Measurements from ENCODE around the gene NEK6.
A peak's percentile ranks its signal among the peaks of the same experiment; 100 is the strongest.

Gene NEK6

GRCh38 chr9:124257844-124258606 is at the start of gene NEK6:
Gene NEK6, plus strand, starts transcription at chr9:124257949. Its CDS starts 44,016 bp downstream, at chr9:124301965.
- DNase-seq, result no peak

GRCh38 chr9:124208571-124208970 is 49.2 kb upstream of the NEK6 start:
- no peak for DNase-seq

DNA sequence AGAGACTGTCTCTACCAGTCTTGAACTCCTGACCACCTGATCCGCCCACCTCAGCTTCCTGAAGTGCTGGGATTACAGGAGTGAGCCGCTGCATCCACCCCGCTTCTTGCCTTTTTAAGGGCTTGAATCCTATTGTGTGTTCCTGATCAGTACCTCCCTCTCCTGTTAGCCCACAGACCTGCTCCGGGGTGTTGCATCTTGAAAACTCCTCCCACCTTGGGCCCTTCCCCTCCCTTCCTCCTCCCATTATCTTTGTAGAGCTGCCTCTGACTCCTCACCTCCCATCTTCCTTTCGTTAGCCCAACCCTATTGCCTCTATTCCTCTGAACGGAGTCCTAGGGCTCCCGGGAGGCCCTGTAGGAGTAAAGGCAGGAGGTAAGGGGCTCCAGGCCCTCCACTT is 48.5 kb upstream of the NEK6 start:
- DNase-seq, result no peak

GRCh38 chr9:124209774-124210173 is 48.0 kb upstream of the NEK6 start:
- no peak for DNase-seq

DNA sequence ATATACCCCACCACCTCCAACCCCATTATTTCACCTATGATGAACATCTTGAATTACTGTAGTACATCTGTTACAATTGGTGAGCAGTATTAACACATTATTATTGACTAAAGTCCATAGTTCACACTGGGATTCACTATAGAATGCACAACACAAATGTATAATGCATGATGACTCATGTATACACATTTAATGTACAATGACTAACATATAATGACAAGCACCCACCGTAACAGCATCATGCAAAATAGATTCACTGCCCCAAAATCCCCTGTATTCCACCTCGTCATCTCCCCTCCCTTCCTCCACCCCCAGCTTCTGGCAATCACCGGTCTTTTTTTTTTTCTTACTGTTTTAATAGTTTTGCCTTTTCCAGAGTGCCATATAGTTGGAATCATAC is 47.1 kb upstream of the NEK6 start:
- no peak for DNase-seq

DNA sequence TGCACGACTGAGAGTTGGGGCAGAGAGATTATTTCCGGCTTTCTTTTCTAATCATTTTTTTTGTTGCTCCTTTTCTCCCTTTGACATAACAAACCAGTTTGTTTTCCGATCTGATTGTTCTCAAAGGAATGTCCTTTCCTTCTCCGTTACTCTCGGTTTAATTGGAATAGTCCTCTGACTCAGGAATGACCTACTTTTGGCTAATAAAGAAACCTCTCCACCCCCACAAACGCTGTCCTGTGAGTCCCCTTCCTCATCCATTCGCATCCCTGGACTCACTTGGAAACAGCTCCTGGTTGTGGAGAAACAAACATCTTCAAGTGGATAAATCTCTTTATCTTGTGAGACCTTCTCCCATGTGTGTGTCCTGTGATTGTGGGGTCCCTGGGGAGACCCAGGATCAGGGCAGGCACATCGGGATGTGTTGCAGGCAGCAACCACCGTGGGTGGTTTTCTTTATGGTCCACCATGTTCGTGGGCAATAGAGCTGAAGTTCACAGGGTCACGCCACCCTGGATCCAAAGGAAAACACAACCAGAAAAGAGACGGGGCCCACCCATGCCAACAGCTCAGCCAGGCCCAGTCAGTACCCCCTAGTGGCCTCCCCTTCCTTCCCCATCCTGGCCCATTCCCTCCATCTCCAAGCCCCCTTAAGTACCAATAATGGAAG is 45.2 kb upstream of the NEK6 start:
- DNase-seq, result no peak

- DNase-seq, result no peak
These were observed 44.4 kb upstream of the NEK6 start for GRCh38 chr9:124213396-124213795.

DNA sequence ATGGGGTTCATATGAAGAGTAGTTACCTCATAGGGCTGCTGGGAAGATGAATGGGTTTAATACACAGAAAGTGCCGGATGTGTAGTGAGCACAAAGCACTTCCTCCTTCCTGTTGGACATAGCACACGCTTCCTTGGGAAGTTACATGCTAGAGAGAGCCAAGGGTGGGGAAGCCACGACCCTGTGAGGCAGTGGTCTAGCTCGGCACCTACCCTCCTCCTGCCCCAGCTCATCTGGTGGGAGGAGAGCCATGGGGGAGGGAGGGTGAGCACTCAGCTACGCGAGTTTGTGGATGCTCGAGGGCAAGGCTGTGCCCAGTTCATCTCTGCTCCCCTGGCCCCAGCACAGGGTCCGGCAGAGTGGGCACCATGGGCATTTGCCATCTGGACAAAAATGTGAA is 43.6 kb upstream of the NEK6 start:
- no peak for DNase-seq

DNA sequence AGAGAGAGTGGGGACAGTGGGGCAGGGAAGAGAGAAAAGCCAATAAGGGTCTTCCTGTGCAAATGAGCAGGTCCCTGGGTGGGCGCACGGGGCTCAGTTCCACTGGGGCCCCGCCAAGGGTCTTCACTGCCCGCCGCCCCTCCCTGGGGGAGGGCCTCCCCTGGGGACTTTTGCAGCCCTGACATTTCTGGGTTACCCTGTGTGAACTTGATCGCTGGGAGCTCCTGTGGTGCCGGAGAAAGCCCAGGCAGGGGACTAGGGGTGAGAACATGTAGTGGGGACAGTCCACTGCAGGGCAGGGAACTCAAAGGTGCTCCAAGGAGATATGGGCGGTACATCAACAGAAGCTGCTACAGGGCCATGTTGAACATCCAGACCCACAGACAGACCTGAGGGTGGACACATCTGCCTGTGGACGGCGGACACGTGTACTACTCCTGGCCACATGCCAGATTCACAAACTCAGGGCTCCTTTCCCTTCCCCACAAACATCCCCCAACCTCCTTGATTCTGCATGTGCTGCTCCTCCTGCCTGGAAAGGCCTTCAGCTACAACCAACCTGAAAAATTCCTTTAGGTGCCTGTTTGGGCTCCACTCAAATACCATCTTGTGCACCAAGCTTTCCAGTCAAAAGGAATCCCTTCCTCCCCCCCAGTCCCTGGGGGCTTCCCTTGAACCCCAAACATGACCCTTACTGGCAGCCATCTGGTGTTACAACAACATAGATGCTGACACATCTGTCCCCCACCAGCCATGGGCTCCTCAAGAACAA is 43.0 kb upstream of the NEK6 start:
- DNase-seq, result no peak

DNA sequence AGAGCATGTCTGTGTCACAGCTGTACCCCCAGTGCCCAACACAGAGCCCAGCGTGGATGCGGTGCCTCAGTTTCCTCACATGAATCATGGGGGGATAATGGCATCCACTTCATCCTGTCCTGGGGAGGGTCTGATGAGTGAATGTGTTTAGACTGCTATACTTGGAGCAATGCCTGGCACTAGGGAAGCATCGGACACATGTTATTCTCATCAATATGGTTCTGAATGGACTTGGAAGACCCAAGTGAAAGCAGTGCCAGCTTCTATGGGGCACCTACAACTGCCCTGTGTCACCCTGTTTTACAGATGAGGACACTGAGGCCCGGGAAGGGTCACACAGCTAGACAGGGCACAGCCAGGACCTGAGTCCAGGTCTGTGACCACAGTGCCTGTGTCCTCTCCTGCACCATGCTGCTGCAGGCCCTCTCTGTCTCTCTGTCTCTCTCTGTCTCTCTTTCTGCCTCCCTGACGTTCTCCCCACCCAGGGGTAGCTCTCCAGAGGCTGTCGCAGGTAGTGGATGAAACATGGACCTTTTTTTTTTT is 42.3 kb upstream of the NEK6 start:
- DNase-seq, result no peak

GRCh38 chr9:124215956-124216355 is 41.8 kb upstream of the NEK6 start:
- no peak for DNase-seq

- no peak for DNase-seq
These were observed 41.1 kb upstream of the NEK6 start for GRCh38 chr9:124216474-124217176.

- no peak for DNase-seq
These were observed 39.8 kb upstream of the NEK6 start for GRCh38 chr9:124217836-124218437.

DNA sequence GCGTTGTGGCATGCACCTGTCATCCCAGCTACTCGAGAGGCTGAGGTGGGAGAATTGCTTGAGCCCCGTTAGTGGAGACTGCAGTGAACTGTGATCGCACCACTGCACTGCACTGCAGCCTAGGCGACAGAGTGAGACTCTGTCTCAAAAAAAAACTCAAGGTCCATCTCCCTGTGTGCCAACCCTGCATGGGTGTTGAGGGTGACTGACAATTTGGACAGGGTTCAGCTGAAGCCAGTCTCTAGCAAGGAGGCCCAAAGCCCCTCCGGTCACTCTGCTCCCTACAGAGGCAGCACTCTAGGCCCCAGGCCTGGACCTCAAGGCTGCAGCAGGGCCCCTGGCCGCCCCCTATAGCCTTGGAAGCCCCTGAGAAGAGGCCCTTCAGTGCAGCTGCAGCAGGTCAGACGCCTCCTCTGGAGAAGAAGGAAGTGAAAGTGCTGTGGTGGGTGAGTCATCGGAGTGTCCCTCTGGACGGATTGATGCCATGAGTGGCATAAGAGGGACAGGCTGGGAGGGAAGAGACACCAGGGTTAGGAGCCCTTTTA is 39.2 kb upstream of the NEK6 start:
- no peak for DNase-seq

GRCh38 chr9:124218987-124219461 is 38.7 kb upstream of the NEK6 start:
- no peak for DNase-seq

- DNase-seq, result peak; percentile 15
These were observed 36.8 kb upstream of the NEK6 start for GRCh38 chr9:124220946-124221451.

DNA sequence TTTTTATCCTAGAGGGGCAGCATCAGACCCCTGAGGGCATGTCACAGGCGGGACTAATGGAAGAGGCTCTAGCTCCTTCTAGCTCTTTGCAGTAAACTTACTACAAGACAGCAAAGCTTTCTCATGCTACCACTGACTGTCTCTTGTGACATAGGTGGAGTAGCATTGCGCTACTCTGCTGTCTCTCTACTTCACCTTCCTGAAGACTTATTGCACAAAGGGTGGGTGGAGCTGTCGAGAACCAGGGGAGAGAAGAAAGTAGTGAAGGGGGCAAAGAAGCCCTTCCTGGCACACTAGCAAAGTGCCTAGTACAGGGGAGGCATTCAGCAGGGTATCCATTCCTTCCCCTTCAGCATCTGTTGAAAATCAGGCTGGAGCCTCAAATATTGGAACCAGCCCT is 36.1 kb upstream of the NEK6 start:
- no peak for DNase-seq

DNA sequence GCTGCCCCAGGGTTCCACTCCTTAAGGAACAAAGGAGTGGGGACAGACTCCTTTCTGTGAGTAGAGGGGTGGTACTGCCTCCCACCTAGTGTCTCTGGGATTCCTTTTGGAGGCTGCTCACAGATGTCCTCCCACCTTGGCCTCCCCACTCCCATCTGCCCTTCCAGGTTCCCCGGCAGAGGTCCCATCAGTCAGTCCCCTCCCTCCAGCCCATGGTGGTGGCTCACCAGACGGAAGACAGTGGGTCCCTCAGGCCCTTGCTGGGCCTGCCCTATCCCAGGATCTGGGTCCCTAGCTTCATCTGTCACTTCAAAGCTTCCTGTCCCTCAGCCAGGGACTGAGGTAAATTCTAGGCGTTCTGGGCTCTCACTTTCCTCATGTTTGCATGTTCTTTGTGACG is 35.6 kb upstream of the NEK6 start:
- no peak for DNase-seq

DNA sequence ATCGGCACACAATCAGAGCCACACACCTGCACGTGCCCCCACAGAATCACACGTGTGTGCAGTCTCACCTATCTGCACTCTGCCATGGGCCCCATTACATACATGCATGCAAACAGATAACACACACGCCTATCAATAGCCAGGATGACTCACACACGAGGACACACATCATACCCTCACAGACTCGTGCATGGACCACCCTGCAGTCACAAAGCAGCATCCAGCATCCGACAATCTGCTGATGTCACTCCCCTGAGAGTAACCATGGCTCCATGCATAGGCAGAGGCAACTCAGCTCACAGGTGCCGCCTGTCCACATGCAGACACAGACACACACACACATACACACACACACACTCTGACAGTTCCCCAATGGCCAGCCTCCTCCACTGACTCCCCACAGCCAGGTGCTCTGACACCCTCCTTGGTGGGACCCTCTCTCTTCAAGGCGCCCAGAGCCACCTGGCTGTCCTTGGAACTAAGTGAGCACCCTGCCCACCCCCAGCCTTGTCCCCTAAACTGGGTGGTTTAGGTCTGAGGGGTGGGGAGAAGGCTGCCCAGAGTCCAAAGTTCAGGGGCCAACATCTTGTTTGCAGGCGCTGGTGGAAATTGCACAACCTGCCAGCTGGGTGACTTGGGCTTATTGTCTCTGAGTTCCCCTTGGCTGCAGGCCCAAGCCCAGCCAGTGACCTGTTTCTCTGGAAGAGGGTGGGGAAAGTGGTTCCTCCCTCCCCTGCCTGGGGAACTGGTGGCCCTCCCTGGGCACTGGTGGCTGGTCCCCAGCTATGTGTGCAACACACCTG is 34.6 kb upstream of the NEK6 start:
- DNase-seq, result no peak

- no peak for DNase-seq
These were observed 31.8 kb upstream of the NEK6 start for GRCh38 chr9:124225945-124226344.

DNA sequence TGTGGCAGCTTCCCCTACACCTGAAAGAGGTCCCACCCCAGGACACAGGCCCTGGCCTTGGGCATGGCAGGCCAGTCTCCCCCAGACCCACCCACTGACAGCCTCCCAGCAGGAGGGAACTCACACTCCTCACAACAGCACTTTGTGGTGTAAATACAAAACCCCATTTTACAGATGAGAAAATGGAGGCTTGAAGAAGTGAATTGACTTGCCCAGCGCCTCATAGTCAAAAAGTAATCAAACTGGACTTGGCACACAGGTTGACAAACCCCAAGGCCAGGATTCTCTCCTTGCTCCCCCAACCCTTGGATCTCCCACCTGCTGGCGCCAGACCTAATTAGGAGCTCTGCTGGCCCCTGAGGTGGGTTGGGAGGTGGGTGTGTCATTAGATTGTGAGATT is 29.2 kb upstream of the NEK6 start:
- DNase-seq, result no peak
